Uterus (tissue), 2 donors: Measurements from ENCODE around the gene EXOC3.

Experiments
- CTCF ChIP-seq, 4 experiments: fragments of 200-600 bp in 2 of 4; fragments of 450-650 bp in 2 of 4; sonication (generic) in 2 of 4; IDR thresholded peaks; one replicate each; pipeline ENCODE4 v1.5.1; 2016 to 2019; ENCODE audit warnings: antibody characterized with exemption in 4 of 4, mild to moderate bottlenecking in 2 of 4, moderate library complexity in 1 of 4
- POLR2A ChIP-seq, 2 donors: fragments of 450-650 bp; IDR thresholded peaks; one replicate each; pipeline ENCODE4 v1.6.1; 2016; ENCODE audit warnings: antibody characterized with exemption in 2 of 2, mild to moderate bottlenecking in 1 of 2, moderate library complexity in 1 of 2

DNA sequence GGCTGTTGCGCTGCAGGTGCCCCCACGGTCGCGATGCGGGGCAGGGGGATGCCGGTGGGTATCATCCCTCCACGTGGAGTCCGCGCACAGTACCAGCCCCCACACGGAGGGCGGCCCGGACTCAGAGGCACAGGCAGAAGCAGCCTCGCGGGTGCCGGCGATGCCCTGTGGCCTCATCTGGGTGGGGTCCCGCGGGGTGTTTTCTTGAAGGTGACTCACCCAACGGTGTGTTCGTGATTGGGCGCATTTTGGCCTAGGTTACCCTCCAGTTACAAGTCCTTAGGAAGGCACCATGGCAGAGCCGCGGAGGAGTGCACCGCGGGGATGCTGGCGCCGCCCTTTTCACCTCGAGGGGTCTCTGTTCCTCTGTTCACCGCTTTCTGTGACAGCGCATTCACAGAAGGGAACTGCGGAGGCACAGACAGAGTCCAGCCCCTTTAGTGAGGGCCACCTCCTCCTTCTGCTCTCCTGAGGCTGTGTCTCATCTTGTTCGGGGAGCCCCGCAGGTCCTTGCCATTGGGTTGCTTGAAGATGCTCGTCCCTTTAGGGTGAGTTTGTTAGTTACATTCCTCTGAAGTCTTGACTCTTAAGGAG is 21.6 kb upstream of the EXOC3 start:
- TF ChIP-seq CTCF (IDR thresholded peaks at IDR 0.05) = no peak
- TF ChIP-seq POLR2A (IDR thresholded peaks at IDR 0.05) = no peak
